HepG2 (cell line): ENCODE measurements around the gene MYO5A. TPM values are rescaled to one million over a fixed set of nuclear protein-coding genes. Genes with fewer than 3 reads are reported as not detected.

ENCODE experiments used
- ATAC-seq: fragments of 200-7000 bp; cut with Tn5 transposase; 3 replicates; pipeline ENCODE4 v1.9.1; 2020; ENCODE audit warnings: mild to moderate bottlenecking, moderate library complexity
- BruUV-seq: library from RNA; stranded (reverse); fragments of 400-500 nt; replicated peaks from 2 replicates; lab custom pipeline; 2021; lab: Mats Ljungman, UMichigan
- CTCF ChIA-PET: fragments of 300-600 bp; formaldehyde crosslinking; extraction: SDS; loops from one replicate; lab custom pipeline; 2021; ENCODE audit warnings: low total read pairs, inconsistent platforms, low intra/inter-chr PET ratio; lab: Yijun Ruan, JAX
- POLR2A ChIA-PET: fragments of 350-600 bp; sonication (Branson Sonifier 250); formaldehyde crosslinking; loops from one replicate; lab custom pipeline; 2020; ENCODE audit warnings: antibody characterized with exemption, inconsistent platforms; lab: Yijun Ruan, JAX
- DNase-seq: peaks from one replicate; pipeline ENCODE4 v3.0.0-alpha.2; 2015; ENCODE audit warnings: low spot score
- FAIRE-seq: peaks from 3 replicates; lab custom pipeline; 2011; peaks lifted over from hg19 to GRCh38; lab: Jason Lieb, UNC
- H2AFZ ChIP-seq: one replicate; pipeline ENCODE4 v1.6.1; 2011; ENCODE audit warnings: low read length, inconsistent platforms
- H3K27ac ChIP-seq: fragments of 300-600 bp; 3 replicates; pipeline ENCODE4 v1.8.0; 2011; ENCODE audit warnings: mixed run types, mild to moderate bottlenecking, mixed read lengths, low read length, inconsistent platforms; ENCODE audit not compliant: insufficient read depth; ENCODE audit errors: extremely low read length
- H3K27me3 ChIP-seq, 2 experiments: fragments of 200-600 bp in 1 of 2; 2 replicates in 1 of 2; 3 replicates in 1 of 2; pipeline versions ENCODE4 v1.6.0 to v1.8.0; 2011; ENCODE audit warnings: low read length in 2 of 2, mild to moderate bottlenecking in 2 of 2, moderate library complexity in 2 of 2, inconsistent platforms in 1 of 2; ENCODE audit not compliant: insufficient read depth in 2 of 2, control insufficient read depth in 1 of 2
- H3K36me3 ChIP-seq, 2 experiments: fragments of 200-600 bp in 1 of 2; replicated peaks in 1 of 2; 2 replicates in 1 of 2; 3 replicates in 1 of 2; pipeline versions ENCODE4 v1.5.1 to v1.8.0; 2011; ENCODE audit warnings: low read length in 2 of 2, inconsistent platforms in 1 of 2; ENCODE audit not compliant: insufficient read depth in 2 of 2, control insufficient read depth in 1 of 2
- H3K4me1 ChIP-seq: 2 replicates; pipeline ENCODE4 v1.5.1; 2012; ENCODE audit warnings: low read length, inconsistent platforms; ENCODE audit not compliant: insufficient read depth
- H3K4me2 ChIP-seq: 2 replicates; pipeline ENCODE4 v1.6.0; 2011; ENCODE audit warnings: low read depth, low read length, inconsistent platforms
- H3K4me3 ChIP-seq, 3 experiments: fragments of 200-600 bp in 1 of 3; sonication (generic), shearing (Covaris generic) in 1 of 3; replicated peaks in 1 of 3; 2 replicates each; pipeline ENCODE4 v1.5.1; 2011 to 2016; ENCODE audit warnings: low read length in 3 of 3, inconsistent platforms in 2 of 3, low read depth in 2 of 3, mild to moderate bottlenecking in 2 of 3, control low read depth in 1 of 3, mixed read lengths in 1 of 3; ENCODE audit not compliant: insufficient read depth in 1 of 3
- H3K79me2 ChIP-seq: one replicate; pipeline ENCODE4 v1.6.1; 2011; ENCODE audit warnings: low read length, inconsistent platforms; ENCODE audit not compliant: insufficient read depth
- H3K9ac ChIP-seq: 2 replicates; pipeline ENCODE4 v1.6.0; 2011; ENCODE audit warnings: mild to moderate bottlenecking, low read depth, low read length, inconsistent platforms; ENCODE audit not compliant: insufficient read depth
- H3K9me3 ChIP-seq: 2 replicates; pipeline ENCODE4 v1.5.1; 2012; ENCODE audit warnings: mild to moderate bottlenecking, low read length
- H4K20me1 ChIP-seq: 2 replicates; pipeline ENCODE4 v1.6.0; 2011; ENCODE audit warnings: inconsistent platforms, mild to moderate bottlenecking, low read length, moderate library complexity; ENCODE audit not compliant: insufficient read depth
- HES4 ChIP-seq: sonication (generic); formaldehyde crosslinking; IDR thresholded peaks from 2 replicates; pipeline ENCODE4 v1.9.0; 2021; ENCODE audit warnings: mild to moderate bottlenecking, missing genetic modification reagents, borderline replicate concordance
- MXD4 ChIP-seq: IDR thresholded peaks from 2 replicates; pipeline ENCODE4 v1.6.1; 2016; ENCODE audit warnings: mild to moderate bottlenecking, missing biosample characterization, missing genetic modification reagents
- PAWR ChIP-seq: sonication (generic); formaldehyde crosslinking; IDR thresholded peaks from 2 replicates; pipeline ENCODE4 v1.4.0; 2020; ENCODE audit warnings: missing genetic modification reagents, mild to moderate bottlenecking, borderline replicate concordance
- RFXAP ChIP-seq: sonication (generic); formaldehyde crosslinking; IDR thresholded peaks from 2 replicates; pipeline ENCODE4 v1.4.0; 2020; ENCODE audit warnings: missing genetic modification reagents, borderline replicate concordance
- ZNF749 ChIP-seq: sonication (generic); formaldehyde crosslinking; IDR thresholded peaks from 2 replicates; pipeline ENCODE4 v1.8.0; 2022; ENCODE audit warnings: mild to moderate bottlenecking, missing genetic modification reagents, moderate library complexity, borderline replicate concordance
- ZNF781 ChIP-seq: sonication (generic); formaldehyde crosslinking; IDR thresholded peaks from 2 replicates; pipeline ENCODE4 v1.5.1; 2020; ENCODE audit warnings: borderline replicate concordance, mild to moderate bottlenecking, missing genetic modification reagents; ENCODE audit errors: not compliant biosample characterization
- WGBS: methylation state at CpG from one replicate; pipeline ENCODE4 v1.1.6; 2017; ENCODE audit warnings: low lambda C conversion rate; 5-methylcytosine and 5-hydroxymethylcytosine counted together
- in situ Hi-C: cut with HindIII; loops from 2 replicates; pipeline ENCODE4 v1.10.0; 2017; ENCODE audit warnings: low pct_unique_long_range_greater_than_20kb; ENCODE audit not compliant: extremely low pct_ligation_motif_present
- intact Hi-C: fragments of 100-400 bp; cut with micrococcal nuclease; formaldehyde crosslinking; loops from one replicate; pipeline ENCODE4 v1.10.0; 2022; ENCODE audit not compliant: unreplicated experiment
- polyA plus RNA-seq, 8 experiments: library from polyadenylated mRNA; depleted of rRNA in 3 of 8; stranded (reverse) in 7 of 8; unstranded in 1 of 8; fragments of >200 nt; fragmentation: Illumina TruSeq in 4 of 8; extraction: Trizol in 4 of 8; gene quantifications; 2 replicates each; pipeline versions ENCODE4 v1.2.1 to v1.2.3, GENCODE V29; 2011 to 2016; ENCODE audit warnings: low read depth in 4 of 8, missing spikeins in 1 of 8, mixed read lengths in 1 of 8; ENCODE audit not compliant: insufficient read depth in 1 of 8
- total RNA-seq, 5 experiments: library from RNA; depleted of rRNA; stranded (reverse); fragments of >200 nt; fragmentation: Illumina TruSeq; extraction: Trizol; gene quantifications; 2 replicates each; pipeline ENCODE4 v1.2.3, GENCODE V29; 2016; ENCODE audit warnings: low read depth in 1 of 5
- TF ChIP-seq, protein P1 (sequence below): IDR thresholded peaks from 2 replicates; pipeline ENCODE4 v1.6.1; 2016; ENCODE audit warnings: low read depth, missing genetic modification reagents, missing compliant biosample characterization

Gene MYO5A
- total and polyA plus RNA-seq, 2 of the 13 experiments (the other 11 are each of a cell fraction or from before 2014, with no cell fraction given): 2.8 to 4.8 TPM

DNA sequence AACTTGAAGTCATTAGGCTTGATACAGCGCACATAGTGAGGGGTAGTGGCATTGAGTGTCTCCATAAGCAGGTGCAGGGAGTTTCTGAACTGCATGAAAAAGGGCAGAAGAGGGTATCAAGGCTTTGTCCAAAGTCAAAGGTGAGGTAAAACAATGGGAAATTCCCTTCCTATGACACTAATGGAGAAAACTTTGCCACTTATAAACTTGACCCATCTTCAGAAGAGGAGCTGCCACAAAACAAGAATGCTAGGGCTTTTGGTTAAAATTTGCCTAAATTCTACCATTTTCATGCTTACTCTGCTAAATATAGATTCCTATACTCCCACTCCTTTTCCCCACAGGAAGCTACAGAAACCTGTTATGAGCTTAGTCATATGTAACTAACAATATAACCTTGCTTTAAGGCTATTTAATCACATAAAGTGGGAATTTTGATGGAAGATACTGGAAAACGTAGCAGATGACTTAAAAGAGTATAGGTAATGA, 145.5 kb downstream of the MYO5A start:
- DNase-seq: no peak
- Histone ChIP-seq H3K79me2 (no peaks in the 10 kb centered on the region), H3K27me3 (no peaks in the 10 kb centered on the region), H3K36me3 (no peaks in the 10 kb centered on the region), H3K4me3 (no peak overlapping the region), H3K9ac (no peak overlapping the region), H4K20me1 (no peaks in the 10 kb centered on the region), H3K4me2 (no peak overlapping the region), H3K9me3 (no peaks in the 10 kb centered on the region), H3K4me1 (no peaks in the 10 kb centered on the region), H2AFZ (no peak overlapping the region), H3K27ac (no peak overlapping the region)
- in situ Hi-C loops: no loop called here
- TF ChIP-seq PAWR: no peak
- TF ChIP-seq ZNF781: no peak
- TF ChIP-seq ZNF749 (CRISPR knock-in tag): no peak
- no peak for TF ChIP-seq HES4 (CRISPR knock-in tag)
- TF ChIP-seq, protein P1, sequence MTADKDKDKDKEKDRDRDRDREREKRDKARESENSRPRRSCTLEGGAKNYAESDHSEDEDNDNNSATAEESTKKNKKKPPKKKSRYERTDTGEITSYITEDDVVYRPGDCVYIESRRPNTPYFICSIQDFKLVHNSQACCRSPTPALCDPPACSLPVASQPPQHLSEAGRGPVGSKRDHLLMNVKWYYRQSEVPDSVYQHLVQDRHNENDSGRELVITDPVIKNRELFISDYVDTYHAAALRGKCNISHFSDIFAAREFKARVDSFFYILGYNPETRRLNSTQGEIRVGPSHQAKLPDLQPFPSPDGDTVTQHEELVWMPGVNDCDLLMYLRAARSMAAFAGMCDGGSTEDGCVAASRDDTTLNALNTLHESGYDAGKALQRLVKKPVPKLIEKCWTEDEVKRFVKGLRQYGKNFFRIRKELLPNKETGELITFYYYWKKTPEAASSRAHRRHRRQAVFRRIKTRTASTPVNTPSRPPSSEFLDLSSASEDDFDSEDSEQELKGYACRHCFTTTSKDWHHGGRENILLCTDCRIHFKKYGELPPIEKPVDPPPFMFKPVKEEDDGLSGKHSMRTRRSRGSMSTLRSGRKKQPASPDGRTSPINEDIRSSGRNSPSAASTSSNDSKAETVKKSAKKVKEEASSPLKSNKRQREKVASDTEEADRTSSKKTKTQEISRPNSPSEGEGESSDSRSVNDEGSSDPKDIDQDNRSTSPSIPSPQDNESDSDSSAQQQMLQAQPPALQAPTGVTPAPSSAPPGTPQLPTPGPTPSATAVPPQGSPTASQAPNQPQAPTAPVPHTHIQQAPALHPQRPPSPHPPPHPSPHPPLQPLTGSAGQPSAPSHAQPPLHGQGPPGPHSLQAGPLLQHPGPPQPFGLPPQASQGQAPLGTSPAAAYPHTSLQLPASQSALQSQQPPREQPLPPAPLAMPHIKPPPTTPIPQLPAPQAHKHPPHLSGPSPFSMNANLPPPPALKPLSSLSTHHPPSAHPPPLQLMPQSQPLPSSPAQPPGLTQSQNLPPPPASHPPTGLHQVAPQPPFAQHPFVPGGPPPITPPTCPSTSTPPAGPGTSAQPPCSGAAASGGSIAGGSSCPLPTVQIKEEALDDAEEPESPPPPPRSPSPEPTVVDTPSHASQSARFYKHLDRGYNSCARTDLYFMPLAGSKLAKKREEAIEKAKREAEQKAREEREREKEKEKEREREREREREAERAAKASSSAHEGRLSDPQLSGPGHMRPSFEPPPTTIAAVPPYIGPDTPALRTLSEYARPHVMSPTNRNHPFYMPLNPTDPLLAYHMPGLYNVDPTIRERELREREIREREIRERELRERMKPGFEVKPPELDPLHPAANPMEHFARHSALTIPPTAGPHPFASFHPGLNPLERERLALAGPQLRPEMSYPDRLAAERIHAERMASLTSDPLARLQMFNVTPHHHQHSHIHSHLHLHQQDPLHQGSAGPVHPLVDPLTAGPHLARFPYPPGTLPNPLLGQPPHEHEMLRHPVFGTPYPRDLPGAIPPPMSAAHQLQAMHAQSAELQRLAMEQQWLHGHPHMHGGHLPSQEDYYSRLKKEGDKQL (CRISPR knock-in tag): no peak
- TF ChIP-seq MXD4: no peak
- no peak for TF ChIP-seq RFXAP (CRISPR knock-in tag)
- WGBS: 91% methylated on average over 2 of the region's 2 CpGs
- no peak for FAIRE-seq
- intact Hi-C loops: no loop called here
- POLR2A ChIA-PET: no interaction called here
- CTCF ChIA-PET: no interaction called here
- ATAC-seq: no peak
- no TSS peak for BruUV-seq
